Testis (tissue), 2 donors: Measurements from ENCODE around the gene CA14.

Experiments
- CTCF ChIP-seq, 3 experiments: fragments of 450-650 bp in 2 of 3; fragments of 200-600 bp in 1 of 3; sonication (generic) in 1 of 3; IDR thresholded peaks; one replicate each; pipeline ENCODE4 v1.5.1; 2016 to 2019; ENCODE audit warnings: antibody characterized with exemption in 3 of 3, mild to moderate bottlenecking in 2 of 3, moderate library complexity in 1 of 3
- POLR2A ChIP-seq: fragments of 450-650 bp; IDR thresholded peaks from one replicate; pipeline ENCODE4 v1.6.1; 2017; ENCODE audit warnings: antibody characterized with exemption, mild to moderate bottlenecking, moderate library complexity

GRCh38 chr1:150235294-150235851, 22.2 kb upstream of the CA14 start:
- TF ChIP-seq CTCF (IDR thresholded peaks at IDR 0.05) (no peak), POLR2A (no peak)
